GM12878 (cell line): ENCODE measurements around the gene ABCG1. TPM values are rescaled to one million over a fixed set of nuclear protein-coding genes. Genes with fewer than 3 reads are reported as not detected.

ENCODE experiments used
- CBX3 ChIP-seq: fragments of 200-600 bp; sonication (generic); IDR thresholded peaks from 2 replicates; pipeline ENCODE4 v1.6.1; 2016; ENCODE audit warnings: low read depth, borderline replicate concordance
- CEBPB ChIP-seq, 2 experiments: fragments of 150-350 bp in 1 of 2; IDR thresholded peaks; 2 replicates each; pipeline ENCODE4 v1.6.1; 2012 to 2014; ENCODE audit warnings: low read depth in 2 of 2, low read length in 2 of 2, borderline replicate concordance in 1 of 2, inconsistent platforms in 1 of 2
- CHD4 ChIP-seq: fragments of 200-600 bp; sonication (generic); IDR thresholded peaks from 2 replicates; pipeline ENCODE4 v1.6.1; 2016; ENCODE audit warnings: mild to moderate bottlenecking
- EED ChIP-seq: sonication (generic); IDR thresholded peaks from 2 replicates; pipeline ENCODE4 v1.6.1; 2016; ENCODE audit warnings: antibody characterized with exemption, low read depth
- ETV6 ChIP-seq, 2 experiments: fragments of 450-650 bp in 1 of 2; IDR thresholded peaks in 1 of 2; conservative IDR thresholded peaks in 1 of 2; 2 replicates each; pipeline ENCODE4 v1.6.1; 2014; ENCODE audit warnings: antibody characterized with exemption in 1 of 2, borderline replicate concordance in 1 of 2, low read depth in 1 of 2, mild to moderate bottlenecking in 1 of 2, moderate library complexity in 1 of 2
- MEF2B ChIP-seq: fragments of 450-650 bp; IDR thresholded peaks from 2 replicates; pipeline ENCODE4 v1.6.1; 2018; ENCODE audit warnings: mild to moderate bottlenecking, moderate library complexity; ENCODE audit not compliant: partially characterized antibody, poor library complexity, severe bottlenecking
- NR2C1 ChIP-seq: fragments of 450-650 bp; IDR thresholded peaks from 2 replicates; pipeline ENCODE4 v1.6.1; 2017; ENCODE audit warnings: antibody characterized with exemption, mild to moderate bottlenecking, moderate library complexity
- RB1 ChIP-seq: fragments of 450-650 bp; formaldehyde crosslinking; IDR thresholded peaks from 2 replicates; pipeline ENCODE4 v1.6.1; 2017; ENCODE audit warnings: mild to moderate bottlenecking, borderline replicate concordance
- RELA ChIP-seq: fragments of 450-650 bp; IDR thresholded peaks from 2 replicates; pipeline ENCODE4 v1.8.0; 2014; ENCODE audit warnings: borderline replicate concordance; ENCODE audit not compliant: partially characterized antibody
- SMARCA5 ChIP-seq: fragments of 450-650 bp; IDR thresholded peaks from 2 replicates; pipeline ENCODE4 v1.6.1; 2017; ENCODE audit warnings: mild to moderate bottlenecking
- SUPT20H ChIP-seq: IDR thresholded peaks from 2 replicates; pipeline ENCODE4 v1.6.1; 2011; ENCODE audit warnings: low read depth, mild to moderate bottlenecking, low read length, moderate library complexity, borderline replicate concordance; ENCODE audit not compliant: control insufficient read depth
- TCF3 ChIP-seq: IDR thresholded peaks from 2 replicates; pipeline ENCODE4 v1.6.1; 2012; ENCODE audit warnings: low read depth, mild to moderate bottlenecking, low read length, borderline replicate concordance; ENCODE audit not compliant: insufficient read depth
- ZNF622 ChIP-seq: fragments of 450-650 bp; IDR thresholded peaks from 2 replicates; pipeline ENCODE4 v1.6.1; 2017; ENCODE audit warnings: mild to moderate bottlenecking, inconsistent platforms
- ZSCAN29 ChIP-seq: fragments of 450-650 bp; IDR thresholded peaks from 2 replicates; pipeline ENCODE4 v1.6.1; 2017; ENCODE audit warnings: mild to moderate bottlenecking, moderate library complexity
- polyA plus RNA-seq, 11 experiments: library from polyadenylated mRNA; depleted of rRNA in 4 of 11; unstranded in 6 of 11; stranded (reverse) in 5 of 11; fragments of >200 nt; fragmentation: Nextera tagmentation in 4 of 11; fragmentation: Illumina TruSeq in 1 of 11; extraction: Ambion mirVana in 4 of 11; extraction: Trizol in 1 of 11; gene quantifications; 1 replicate in 1 of 11; 2 replicates in 10 of 11; pipeline versions ENCODE4 v1.2.1 to v1.2.3, GENCODE V29; 2011 to 2016; ENCODE audit warnings: inconsistent platforms in 2 of 11, missing spikeins in 2 of 11, low read depth in 1 of 11
- total RNA-seq, 4 experiments: library from RNA; depleted of rRNA in 3 of 4; stranded (reverse); fragments of >200 nt in 3 of 4; fragmentation: Illumina TruSeq in 1 of 4; extraction: Trizol in 1 of 4; gene quantifications; 2 replicates each; pipeline versions ENCODE4 v1.2.1 to v1.2.3, GENCODE V29; 2013 to 2021
- TF ChIP-seq, protein P1 (sequence below): fragments of 450-650 bp; IDR thresholded peaks from 2 replicates; pipeline ENCODE4 v1.6.1; 2018; ENCODE audit warnings: borderline replicate concordance, mild to moderate bottlenecking; ENCODE audit not compliant: partially characterized antibody
- TF ChIP-seq, protein P2 (sequence below), 3 experiments: IDR thresholded peaks in 2 of 3; conservative IDR thresholded peaks in 1 of 3; 2 replicates each; pipeline ENCODE4 v1.5.1; 2011; ENCODE audit warnings: low read depth in 3 of 3, low read length in 3 of 3, mild to moderate bottlenecking in 3 of 3, control low read depth in 2 of 3, moderate library complexity in 2 of 3, inconsistent platforms in 1 of 3, mixed read lengths in 1 of 3; ENCODE audit not compliant: control insufficient read depth in 2 of 3, insufficient read depth in 1 of 3; ENCODE audit errors: extremely low read depth in 1 of 3
- TF ChIP-seq, protein P3 (sequence below): fragments of 450-650 bp; IDR thresholded peaks from 2 replicates; pipeline ENCODE4 v1.6.1; 2017; ENCODE audit warnings: mild to moderate bottlenecking
- TF ChIP-seq, protein P4 (sequence below): IDR thresholded peaks from 2 replicates; pipeline ENCODE4 v1.6.1; 2012; ENCODE audit warnings: mild to moderate bottlenecking, low read depth, low read length
- TF ChIP-seq, protein P5 (sequence below): IDR thresholded peaks from 2 replicates; pipeline ENCODE4 v1.6.1; 2011; ENCODE audit warnings: borderline replicate concordance, low read depth, mild to moderate bottlenecking, moderate library complexity, low read length; ENCODE audit not compliant: insufficient read depth, poor library complexity, severe bottlenecking

The ABCG1 gene
- total and polyA plus RNA-seq, 10 of the 15 experiments (the other 5 are each of a cell fraction or from before 2014, with no cell fraction given): 0.59 to 19.3 (median 5.7) TPM

DNA sequence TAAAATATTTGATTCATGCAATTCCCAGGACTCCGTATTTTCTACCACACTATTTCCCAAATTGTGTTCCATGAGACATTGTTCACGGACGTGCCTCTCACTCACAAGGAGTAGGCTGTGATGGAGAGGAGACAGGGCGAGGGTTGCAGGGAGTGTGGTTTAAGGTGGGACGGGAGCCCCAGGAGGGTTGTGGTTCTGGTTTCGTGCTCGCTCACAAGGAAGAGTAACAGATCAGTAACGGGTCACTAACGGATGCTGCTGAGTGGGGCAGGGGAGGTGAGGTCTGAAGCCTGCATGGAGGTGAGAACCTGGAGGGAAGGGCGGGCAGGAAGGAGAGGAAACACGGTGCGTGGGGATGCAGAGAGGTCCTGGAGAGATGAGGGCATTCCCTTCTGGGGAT is 67.5 kb downstream of the ABCG1 start (continued):
- TF ChIP-seq, protein P1, sequence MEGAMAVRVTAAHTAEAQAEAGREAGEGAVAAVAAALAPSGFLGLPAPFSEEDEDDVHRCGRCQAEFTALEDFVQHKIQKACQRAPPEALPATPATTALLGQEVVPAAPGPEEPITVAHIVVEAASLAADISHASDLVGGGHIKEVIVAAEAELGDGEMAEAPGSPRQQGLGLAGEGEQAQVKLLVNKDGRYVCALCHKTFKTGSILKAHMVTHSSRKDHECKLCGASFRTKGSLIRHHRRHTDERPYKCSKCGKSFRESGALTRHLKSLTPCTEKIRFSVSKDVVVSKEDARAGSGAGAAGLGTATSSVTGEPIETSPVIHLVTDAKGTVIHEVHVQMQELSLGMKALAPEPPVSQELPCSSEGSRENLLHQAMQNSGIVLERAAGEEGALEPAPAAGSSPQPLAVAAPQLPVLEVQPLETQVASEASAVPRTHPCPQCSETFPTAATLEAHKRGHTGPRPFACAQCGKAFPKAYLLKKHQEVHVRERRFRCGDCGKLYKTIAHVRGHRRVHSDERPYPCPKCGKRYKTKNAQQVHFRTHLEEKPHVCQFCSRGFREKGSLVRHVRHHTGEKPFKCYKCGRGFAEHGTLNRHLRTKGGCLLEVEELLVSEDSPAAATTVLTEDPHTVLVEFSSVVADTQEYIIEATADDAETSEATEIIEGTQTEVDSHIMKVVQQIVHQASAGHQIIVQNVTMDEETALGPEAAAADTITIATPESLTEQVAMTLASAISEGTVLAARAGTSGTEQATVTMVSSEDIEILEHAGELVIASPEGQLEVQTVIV: no peak
- no peak for TF ChIP-seq SMARCA5
- TF ChIP-seq, protein P2, sequence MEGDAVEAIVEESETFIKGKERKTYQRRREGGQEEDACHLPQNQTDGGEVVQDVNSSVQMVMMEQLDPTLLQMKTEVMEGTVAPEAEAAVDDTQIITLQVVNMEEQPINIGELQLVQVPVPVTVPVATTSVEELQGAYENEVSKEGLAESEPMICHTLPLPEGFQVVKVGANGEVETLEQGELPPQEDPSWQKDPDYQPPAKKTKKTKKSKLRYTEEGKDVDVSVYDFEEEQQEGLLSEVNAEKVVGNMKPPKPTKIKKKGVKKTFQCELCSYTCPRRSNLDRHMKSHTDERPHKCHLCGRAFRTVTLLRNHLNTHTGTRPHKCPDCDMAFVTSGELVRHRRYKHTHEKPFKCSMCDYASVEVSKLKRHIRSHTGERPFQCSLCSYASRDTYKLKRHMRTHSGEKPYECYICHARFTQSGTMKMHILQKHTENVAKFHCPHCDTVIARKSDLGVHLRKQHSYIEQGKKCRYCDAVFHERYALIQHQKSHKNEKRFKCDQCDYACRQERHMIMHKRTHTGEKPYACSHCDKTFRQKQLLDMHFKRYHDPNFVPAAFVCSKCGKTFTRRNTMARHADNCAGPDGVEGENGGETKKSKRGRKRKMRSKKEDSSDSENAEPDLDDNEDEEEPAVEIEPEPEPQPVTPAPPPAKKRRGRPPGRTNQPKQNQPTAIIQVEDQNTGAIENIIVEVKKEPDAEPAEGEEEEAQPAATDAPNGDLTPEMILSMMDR (IDR thresholded peaks at IDR 0.05 in 2 of 3, conservative IDR thresholded peaks at IDR 0.05 in 1 of 3; ENCODE audit: control insufficient read depth in 2 of 3, extremely low read depth in 1 of 3, insufficient read depth in 1 of 3, low read depth in 3 of 3, low read length in 3 of 3): no peak
- no peak for TF ChIP-seq ZSCAN29
- TF ChIP-seq, protein P3, sequence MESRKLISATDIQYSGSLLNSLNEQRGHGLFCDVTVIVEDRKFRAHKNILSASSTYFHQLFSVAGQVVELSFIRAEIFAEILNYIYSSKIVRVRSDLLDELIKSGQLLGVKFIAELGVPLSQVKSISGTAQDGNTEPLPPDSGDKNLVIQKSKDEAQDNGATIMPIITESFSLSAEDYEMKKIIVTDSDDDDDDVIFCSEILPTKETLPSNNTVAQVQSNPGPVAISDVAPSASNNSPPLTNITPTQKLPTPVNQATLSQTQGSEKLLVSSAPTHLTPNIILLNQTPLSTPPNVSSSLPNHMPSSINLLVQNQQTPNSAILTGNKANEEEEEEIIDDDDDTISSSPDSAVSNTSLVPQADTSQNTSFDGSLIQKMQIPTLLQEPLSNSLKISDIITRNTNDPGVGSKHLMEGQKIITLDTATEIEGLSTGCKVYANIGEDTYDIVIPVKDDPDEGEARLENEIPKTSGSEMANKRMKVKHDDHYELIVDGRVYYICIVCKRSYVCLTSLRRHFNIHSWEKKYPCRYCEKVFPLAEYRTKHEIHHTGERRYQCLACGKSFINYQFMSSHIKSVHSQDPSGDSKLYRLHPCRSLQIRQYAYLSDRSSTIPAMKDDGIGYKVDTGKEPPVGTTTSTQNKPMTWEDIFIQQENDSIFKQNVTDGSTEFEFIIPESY: no peak
- peak; percentile 95 for TF ChIP-seq MEF2B
- TF ChIP-seq, protein P4, sequence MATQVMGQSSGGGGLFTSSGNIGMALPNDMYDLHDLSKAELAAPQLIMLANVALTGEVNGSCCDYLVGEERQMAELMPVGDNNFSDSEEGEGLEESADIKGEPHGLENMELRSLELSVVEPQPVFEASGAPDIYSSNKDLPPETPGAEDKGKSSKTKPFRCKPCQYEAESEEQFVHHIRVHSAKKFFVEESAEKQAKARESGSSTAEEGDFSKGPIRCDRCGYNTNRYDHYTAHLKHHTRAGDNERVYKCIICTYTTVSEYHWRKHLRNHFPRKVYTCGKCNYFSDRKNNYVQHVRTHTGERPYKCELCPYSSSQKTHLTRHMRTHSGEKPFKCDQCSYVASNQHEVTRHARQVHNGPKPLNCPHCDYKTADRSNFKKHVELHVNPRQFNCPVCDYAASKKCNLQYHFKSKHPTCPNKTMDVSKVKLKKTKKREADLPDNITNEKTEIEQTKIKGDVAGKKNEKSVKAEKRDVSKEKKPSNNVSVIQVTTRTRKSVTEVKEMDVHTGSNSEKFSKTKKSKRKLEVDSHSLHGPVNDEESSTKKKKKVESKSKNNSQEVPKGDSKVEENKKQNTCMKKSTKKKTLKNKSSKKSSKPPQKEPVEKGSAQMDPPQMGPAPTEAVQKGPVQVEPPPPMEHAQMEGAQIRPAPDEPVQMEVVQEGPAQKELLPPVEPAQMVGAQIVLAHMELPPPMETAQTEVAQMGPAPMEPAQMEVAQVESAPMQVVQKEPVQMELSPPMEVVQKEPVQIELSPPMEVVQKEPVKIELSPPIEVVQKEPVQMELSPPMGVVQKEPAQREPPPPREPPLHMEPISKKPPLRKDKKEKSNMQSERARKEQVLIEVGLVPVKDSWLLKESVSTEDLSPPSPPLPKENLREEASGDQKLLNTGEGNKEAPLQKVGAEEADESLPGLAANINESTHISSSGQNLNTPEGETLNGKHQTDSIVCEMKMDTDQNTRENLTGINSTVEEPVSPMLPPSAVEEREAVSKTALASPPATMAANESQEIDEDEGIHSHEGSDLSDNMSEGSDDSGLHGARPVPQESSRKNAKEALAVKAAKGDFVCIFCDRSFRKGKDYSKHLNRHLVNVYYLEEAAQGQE: no peak
- no peak for TF ChIP-seq ETV6 (conservative IDR thresholded peaks at IDR 0.05 in 1 of 2, IDR thresholded peaks at IDR 0.05 in 1 of 2; ENCODE audit: borderline replicate concordance in 1 of 2, low read depth in 1 of 2)
- no peak for TF ChIP-seq CBX3
- no peak for TF ChIP-seq ZNF622
- no peak for TF ChIP-seq CHD4
- peak; percentile 72 for TF ChIP-seq EED
- TF ChIP-seq RELA: no peak
- TF ChIP-seq CEBPB (IDR thresholded peaks at IDR 0.05; ENCODE audit: borderline replicate concordance in 1 of 2, low read depth in 2 of 2, low read length in 2 of 2): no peak
- no peak for TF ChIP-seq NR2C1
- TF ChIP-seq RB1: no peak
- TF ChIP-seq TCF3: no peak
- TF ChIP-seq, protein P5, sequence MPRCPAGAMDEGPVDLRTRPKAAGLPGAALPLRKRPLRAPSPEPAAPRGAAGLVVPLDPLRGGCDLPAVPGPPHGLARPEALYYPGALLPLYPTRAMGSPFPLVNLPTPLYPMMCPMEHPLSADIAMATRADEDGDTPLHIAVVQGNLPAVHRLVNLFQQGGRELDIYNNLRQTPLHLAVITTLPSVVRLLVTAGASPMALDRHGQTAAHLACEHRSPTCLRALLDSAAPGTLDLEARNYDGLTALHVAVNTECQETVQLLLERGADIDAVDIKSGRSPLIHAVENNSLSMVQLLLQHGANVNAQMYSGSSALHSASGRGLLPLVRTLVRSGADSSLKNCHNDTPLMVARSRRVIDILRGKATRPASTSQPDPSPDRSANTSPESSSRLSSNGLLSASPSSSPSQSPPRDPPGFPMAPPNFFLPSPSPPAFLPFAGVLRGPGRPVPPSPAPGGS: no peak
- TF ChIP-seq SUPT20H: no peak
